Stomach (tissue), 4 donors: Measurements from ENCODE around the gene TMEM121B.

Experiments used
- CTCF ChIP-seq, 7 experiments: fragments of 450-650 bp in 4 of 7; fragments of 200-600 bp in 3 of 7; sonication (generic) in 3 of 7; IDR thresholded peaks; one replicate each; pipeline ENCODE4 v1.5.1; 2016 to 2019; ENCODE audit warnings: antibody characterized with exemption in 7 of 7, control low read depth in 2 of 7, mild to moderate bottlenecking in 1 of 7
- POLR2AphosphoS5 ChIP-seq, 3 donors: sonication (generic); formaldehyde crosslinking; IDR thresholded peaks; one replicate each; pipeline ENCODE4 v1.6.1; 2016; ENCODE audit warnings: antibody characterized with exemption in 3 of 3

DNA sequence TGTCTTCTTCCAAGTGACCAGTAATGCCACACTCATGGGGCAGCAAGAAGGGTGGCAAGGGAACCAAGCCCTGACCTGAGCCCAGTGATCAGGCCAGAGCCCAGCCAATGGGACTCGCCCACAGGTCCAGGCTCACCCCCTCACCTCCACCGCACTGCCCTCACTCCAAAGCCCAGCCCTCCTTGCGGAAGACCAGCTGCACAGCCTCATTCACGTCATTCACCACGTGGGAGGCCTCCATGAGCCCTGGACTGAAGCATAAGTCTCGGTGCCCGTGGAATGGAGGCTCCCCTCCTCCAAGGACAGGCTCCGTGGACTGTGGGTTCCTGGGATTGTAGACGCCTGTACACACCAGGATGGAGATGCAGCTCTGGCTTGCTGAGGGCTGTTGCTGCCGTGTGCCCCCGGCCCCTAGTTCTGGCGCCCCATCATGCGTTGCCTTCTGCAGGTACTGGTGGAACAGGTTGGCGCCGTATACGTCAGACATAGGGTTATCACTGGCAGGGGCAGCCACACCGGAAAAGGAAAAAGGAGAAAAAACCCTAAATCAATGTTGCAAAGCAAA is 16.8 kb upstream of the TMEM121B start:
- TF ChIP-seq POLR2AphosphoS5 (IDR thresholded peaks at IDR 0.05), result no peak
- no peak for TF ChIP-seq CTCF (IDR thresholded peaks at IDR 0.05)
